ENCODE data around the gene PTGES2.

The PTGES2 gene

GRCh38 chr9:128102196-128102595 is 25.3 kb downstream of the PTGES2 start:
- no peak for FAIRE-seq

DNA sequence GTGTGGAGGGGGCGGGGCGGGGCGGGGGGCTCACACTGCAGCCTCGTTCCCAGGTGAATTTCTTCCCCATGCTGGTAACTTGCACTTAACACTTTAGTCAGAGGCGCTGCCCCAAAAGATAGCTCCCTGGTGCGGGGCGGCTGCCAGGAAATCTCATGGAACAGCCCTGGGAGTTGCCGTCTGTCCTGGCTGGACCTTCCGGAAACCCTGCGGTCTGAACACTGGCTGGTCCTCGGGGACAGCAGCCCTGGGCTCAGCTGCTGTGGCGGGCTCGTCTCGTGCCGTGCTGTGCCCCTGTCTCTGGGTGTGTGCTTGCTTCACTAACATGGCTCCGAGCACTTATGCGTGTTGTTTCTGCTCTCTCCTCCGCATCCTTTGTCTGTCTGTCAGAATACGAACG is 25.8 kb downstream of the PTGES2 start:
- no peak for FAIRE-seq

GRCh38 chr9:128101231-128101661 is 26.3 kb downstream of the PTGES2 start:
- FAIRE-seq, result no peak

DNA sequence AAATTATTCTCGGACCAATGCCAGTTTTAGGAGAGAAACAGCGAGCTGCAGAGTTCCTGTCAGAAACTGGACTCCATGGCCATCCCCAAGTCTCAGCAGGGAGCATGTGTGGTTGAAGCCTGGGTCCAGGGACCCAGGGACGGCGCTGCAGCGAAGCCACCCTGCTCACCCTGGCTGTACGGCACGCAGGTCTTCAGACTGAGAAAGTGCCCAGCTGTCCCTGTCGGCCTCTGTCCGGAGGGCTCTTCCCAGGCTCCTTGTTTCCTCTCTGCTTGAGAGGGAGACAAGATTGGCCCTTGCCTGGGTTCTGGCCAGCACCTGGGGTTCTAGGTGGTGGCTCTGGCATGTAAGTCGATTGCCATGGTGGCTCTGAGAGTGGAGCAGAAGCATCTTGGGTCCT is 26.9 kb downstream of the PTGES2 start:
- no peak for FAIRE-seq

- FAIRE-seq, result no peak
Observed at GRCh38 chr9:128099932-128100491, 27.5 kb downstream of the PTGES2 start.

DNA sequence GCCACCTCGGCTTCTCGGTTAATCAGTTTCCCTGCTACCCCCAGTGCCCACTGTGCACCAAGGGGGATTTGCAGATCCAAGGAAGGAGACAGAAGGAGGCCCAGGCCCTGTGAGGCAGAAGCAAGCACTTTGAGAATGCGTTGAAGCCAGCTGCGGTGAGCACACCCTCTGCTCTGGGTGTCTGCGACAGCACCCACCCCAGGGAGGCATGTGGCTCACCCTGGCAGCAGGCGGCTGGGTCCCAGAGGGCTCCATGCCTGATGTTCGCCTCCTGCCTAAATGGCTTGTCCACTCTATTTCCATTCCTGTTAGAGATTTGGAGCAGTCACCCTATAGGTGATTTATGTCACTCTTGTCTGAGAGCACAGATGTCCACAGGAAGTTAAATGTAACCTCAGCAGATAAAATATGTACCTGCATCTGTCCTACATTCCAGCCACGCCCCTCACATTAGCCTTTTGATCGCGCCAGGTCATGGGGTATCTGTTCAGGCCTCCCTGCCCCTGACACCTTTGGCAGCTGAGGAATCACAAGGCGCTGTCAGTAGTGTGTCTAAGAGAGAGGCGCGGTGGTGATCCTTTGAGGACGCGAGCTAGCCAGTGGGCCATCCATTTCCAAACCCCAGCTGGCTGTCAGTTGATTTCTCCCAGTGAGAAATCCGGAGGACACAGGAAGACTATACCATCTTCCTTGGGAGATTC is 28.1 kb downstream of the PTGES2 start:
- no peak for FAIRE-seq

- no peak for FAIRE-seq
Observed at GRCh38 chr9:128098297-128099230, 29.0 kb downstream of the PTGES2 start.

- no peak for FAIRE-seq
Observed at GRCh38 chr9:128097543-128098296, 29.8 kb downstream of the PTGES2 start.

DNA sequence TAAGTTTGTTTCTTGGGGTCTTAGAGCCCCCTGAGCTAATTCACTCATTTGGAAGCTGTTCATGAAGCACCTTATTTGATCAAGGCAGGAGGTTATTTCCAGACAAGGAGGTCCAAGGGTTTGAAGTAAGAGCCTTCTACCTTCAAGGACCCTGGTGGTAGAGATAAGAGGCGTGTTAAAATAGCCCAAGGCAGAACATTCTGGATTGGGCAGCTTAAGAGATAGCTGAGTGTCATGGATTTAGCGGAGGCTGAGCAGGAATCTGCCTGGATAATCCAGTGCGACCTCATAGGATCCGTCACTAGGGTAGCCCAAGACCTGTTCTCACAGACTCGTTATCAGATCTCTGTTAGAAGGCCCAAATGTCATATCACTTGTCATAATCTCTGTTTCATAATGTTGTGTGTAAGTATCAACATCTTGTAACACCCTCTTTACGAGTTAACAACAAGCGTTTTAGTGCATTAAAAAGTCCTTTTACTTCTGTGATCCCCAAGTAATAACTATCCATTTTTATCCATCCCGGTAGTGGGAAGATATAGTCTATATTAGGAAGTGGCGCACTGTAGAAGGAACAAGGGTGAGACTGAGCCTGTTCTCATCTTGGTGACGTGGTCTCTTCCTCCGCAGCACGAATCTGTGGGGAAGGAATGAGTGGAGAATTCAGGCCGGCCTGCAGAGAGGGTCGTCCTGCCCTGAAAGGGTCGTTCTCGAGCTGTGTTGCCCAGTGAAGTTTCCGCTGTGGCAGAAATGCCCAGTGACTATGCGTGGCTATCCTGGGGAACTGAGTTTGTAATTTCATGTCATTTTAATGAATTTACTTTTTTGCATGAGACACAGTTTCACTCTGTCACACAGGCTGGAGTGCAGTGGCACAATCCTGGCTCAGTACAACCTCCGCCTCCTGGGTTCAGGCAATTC is 30.7 kb downstream of the PTGES2 start:
- no peak for FAIRE-seq

- FAIRE-seq, result no peak
Observed at GRCh38 chr9:128094950-128095544, 32.5 kb downstream of the PTGES2 start.

DNA sequence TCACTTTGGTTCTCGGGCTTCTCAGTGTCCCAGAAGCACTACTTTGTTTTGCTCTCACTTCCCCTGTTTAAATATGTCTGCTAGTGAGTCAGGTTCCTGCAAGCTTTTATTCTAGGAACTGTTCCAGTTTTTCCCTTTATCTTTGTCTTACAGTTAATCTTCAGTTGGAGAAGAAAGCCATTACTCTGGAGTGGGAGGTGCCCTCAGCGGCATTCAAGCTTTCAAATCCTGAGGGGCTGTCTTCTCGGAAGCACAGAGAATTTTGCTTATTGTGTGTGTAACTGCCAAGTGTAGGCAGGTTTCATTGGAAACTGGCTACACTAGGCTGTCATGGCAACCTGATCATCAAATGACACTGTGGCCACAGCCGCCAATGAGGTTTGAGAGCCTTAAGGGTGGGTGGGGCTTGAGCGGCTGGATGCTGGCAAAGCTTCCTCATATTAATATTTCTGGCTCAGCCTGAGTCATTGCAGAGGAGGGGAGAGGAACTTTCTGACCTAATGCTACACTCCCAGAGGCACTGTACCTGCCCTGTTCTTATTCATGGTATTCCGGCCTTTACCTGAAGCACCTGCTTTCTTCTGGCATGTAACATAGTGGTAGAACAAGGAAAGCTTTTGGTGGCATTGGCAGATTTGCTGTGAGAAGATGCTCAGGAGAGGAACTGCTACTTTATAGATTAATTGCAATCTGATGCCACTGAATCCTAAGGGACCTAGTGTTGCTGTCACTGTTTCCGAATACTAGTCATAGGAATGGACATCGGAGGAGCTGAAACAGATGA is 33.2 kb downstream of the PTGES2 start:
- FAIRE-seq, result no peak

DNA sequence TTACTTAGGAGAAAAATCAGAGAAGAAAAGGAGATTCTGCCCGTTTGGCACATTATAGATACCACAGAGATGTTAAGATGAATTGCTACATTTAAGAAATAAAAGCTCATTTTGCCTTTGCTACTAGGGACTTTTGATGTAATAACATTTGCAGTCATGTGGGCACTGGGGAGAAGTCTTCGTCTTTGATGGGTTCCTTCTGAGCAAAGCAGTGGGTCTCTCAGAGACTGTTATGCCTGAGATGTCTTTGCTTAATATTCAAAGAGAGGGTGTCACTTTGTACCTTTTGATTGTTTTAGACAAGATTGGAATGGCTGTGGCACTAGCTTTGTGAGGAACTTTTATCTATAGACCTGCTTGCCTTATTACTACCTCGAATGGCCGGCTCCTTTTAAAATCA is 34.5 kb downstream of the PTGES2 start:
- no peak for FAIRE-seq

DNA sequence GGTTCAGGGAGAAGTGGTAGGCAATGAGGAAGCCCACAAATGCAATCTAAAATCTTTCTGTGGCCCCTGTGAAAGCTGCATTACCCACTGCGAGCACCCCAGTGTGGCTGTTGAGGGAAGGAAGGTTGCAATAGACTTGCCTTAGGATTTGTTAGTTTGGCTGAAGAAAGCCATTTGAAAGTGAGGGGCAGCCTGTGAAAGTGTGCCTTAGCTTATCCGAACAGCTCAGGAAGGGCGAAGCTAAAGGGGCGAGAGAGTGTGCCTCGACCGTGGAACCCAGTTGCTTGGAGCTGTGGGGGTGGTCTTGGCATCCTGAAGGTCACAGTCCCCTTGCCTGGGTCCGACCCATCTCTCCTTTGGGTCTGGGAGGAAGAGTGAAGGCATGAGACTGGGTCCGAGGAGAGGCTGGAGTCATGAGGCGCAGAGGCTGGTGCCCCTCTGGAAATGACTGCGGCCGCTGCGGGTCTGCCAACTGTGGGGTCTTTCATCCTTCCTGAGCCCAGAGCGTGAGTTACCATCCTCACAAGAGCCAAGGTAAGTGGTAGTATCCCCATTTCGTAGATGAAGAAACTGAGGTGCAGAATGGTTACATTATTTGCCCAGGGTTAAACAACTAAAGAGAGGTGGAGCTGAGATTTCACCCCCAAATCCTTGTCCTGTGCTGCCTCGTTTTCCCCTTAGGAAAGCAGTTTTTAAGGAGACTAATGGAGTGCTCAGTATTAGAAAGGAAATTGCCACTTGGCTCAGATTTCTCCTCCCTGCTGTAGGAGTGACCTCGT is 35.1 kb downstream of the PTGES2 start:
- FAIRE-seq, result no peak

- no peak for FAIRE-seq
Observed at GRCh38 chr9:128091571-128091970, 36.0 kb downstream of the PTGES2 start.

GRCh38 chr9:128091144-128091543 is 36.4 kb downstream of the PTGES2 start:
- FAIRE-seq, result no peak

GRCh38 chr9:128089299-128089698 is 38.2 kb downstream of the PTGES2 start:
- FAIRE-seq, result no peak

- FAIRE-seq, result no peak
Observed at GRCh38 chr9:128088253-128088945, 39.1 kb downstream of the PTGES2 start.

- no peak for FAIRE-seq
Observed at GRCh38 chr9:128087262-128087661, 40.3 kb downstream of the PTGES2 start.

GRCh38 chr9:128085943-128086342 is 41.6 kb downstream of the PTGES2 start:
- FAIRE-seq, result no peak
